Measurements from ENCODE around the gene DIP2C. TPM values are rescaled to one million over a fixed set of nuclear protein-coding genes. Genes with fewer than 3 reads are reported as not detected.

DIP2C gene
- polyA plus RNA-seq, 1 of the 3 experiments (the other 2 are of a cell fraction), result 8.7 TPM

DNA sequence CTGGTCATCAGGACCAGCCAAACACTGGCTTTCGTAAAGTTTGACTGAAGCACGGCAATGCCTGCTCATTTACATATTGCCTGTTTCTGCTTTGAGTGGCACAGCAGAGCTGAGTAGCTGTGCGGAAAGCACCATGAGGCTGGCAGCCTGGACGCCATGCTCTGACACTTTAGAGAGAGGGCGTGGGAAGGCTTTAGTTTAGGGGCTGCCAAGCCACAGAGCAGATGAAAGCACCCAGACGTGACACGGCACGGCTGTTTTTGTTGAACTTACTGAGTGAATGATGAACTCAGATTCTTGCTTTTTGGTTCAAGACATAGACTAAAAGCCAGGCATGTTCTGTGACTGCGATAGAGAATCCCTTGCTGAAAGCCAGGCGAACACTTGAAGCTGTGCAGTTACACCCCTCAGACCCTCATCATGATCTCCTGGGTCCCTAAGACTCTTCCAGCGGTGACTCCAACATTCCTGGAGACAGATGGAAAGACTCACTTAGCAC is 372.1 kb downstream of the DIP2C start:
- no peaks in the 10 kb centered on the region for H3F3A ChIP-seq (replicated peaks; ENCODE audit: insufficient read depth)
- peaks cover 0 to 8% of the 10 kb centered on the region in 2 experiments; a peak in 2 of 4 replicates for H3K4me1 ChIP-seq (ENCODE audit: control insufficient read depth in 1 of 2, insufficient read depth in 2 of 2, low read depth in 1 of 2, low read length in 1 of 2)
- no peak overlapping the region for H2AFZ ChIP-seq (ENCODE audit: low read depth)
- no peaks in the 10 kb centered on the region for H3K9me3 ChIP-seq
- H3K79me2 ChIP-seq (ENCODE audit: insufficient read depth), result no peaks in the 10 kb centered on the region
- H3K9me2 ChIP-seq, result no peaks in the 10 kb centered on the region
- ChIA-PET POLR2A (no interaction called here), CTCF (no interaction called here)
- no peak for DNase-seq
- no peak overlapping the region for H3K4me3 ChIP-seq (ENCODE audit: low read depth in 2 of 2, low read length in 1 of 2)
- H3K4me2 ChIP-seq, result no peak overlapping the region
- no peak overlapping the region for H3K9ac ChIP-seq
- H4K20me1 ChIP-seq (ENCODE audit: insufficient read depth), result no peaks in the 10 kb centered on the region
- no peaks in the 10 kb centered on the region for H3K27me3 ChIP-seq (ENCODE audit: insufficient read depth)
- 86% methylated on average over 10 of the region's 11 CpGs for WGBS (ENCODE audit: low lambda C conversion rate)
- no peak for TF ChIP-seq RAD21 (IDR thresholded peaks at IDR 0.05; ENCODE audit: low read length)
- TF ChIP-seq FOXJ3 (CRISPR knock-in tag; IDR thresholded peaks at IDR 0.05), result no peak
- TF ChIP-seq, protein P1, sequence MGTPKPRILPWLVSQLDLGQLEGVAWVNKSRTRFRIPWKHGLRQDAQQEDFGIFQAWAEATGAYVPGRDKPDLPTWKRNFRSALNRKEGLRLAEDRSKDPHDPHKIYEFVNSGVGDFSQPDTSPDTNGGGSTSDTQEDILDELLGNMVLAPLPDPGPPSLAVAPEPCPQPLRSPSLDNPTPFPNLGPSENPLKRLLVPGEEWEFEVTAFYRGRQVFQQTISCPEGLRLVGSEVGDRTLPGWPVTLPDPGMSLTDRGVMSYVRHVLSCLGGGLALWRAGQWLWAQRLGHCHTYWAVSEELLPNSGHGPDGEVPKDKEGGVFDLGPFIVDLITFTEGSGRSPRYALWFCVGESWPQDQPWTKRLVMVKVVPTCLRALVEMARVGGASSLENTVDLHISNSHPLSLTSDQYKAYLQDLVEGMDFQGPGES (IDR thresholded peaks at IDR 0.05; ENCODE audit: low read depth, low read length), result no peak
- H3K36me3 ChIP-seq (replicated peaks in 1 of 2; ENCODE audit: control insufficient read depth in 1 of 2, insufficient read depth in 2 of 2, low read length in 1 of 2), result peaks cover 10 to 16% of the 10 kb centered on the region in 2 experiments
- no peak overlapping the region for H3K27ac ChIP-seq (ENCODE audit: low read depth in 2 of 2, low read length in 1 of 2)

DNA sequence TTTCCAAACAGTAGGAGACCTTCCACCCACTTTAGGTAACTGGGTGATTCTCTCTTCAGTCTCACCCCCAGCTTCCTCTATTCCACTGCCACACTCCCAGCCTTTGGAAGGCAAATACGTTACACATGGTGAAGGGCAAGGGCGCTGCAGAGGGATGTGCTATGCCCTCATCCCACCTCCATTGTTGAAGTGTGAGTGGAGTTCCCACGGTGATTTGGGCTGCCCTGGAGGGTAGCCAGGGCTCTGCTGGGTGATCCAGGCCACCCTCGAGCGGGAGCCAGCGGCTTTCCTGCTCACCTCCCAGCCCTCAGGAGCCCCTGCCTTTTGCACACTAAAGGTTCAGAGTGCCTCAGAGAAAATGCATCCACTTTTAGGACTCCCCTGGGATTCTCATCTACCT is 373.1 kb downstream of the DIP2C start:
- Histone ChIP-seq H4K20me1 (ENCODE audit: insufficient read depth) (no peaks in the 10 kb centered on the region), H3K27ac (ENCODE audit: low read depth in 2 of 2, low read length in 1 of 2) (no peak overlapping the region), H3K4me2 (no peak overlapping the region), H3F3A (replicated peaks; ENCODE audit: insufficient read depth) (no peaks in the 10 kb centered on the region), H3K79me2 (ENCODE audit: insufficient read depth) (no peaks in the 10 kb centered on the region), H3K9me3 (no peaks in the 10 kb centered on the region), H3K4me3 (ENCODE audit: low read depth in 2 of 2, low read length in 1 of 2) (no peak overlapping the region), H3K9ac (no peak overlapping the region), H3K36me3 (replicated peaks in 1 of 2; ENCODE audit: control insufficient read depth in 1 of 2, insufficient read depth in 2 of 2, low read length in 1 of 2) (peaks cover 10 to 16% of the 10 kb centered on the region in 2 experiments), H3K4me1 (ENCODE audit: control insufficient read depth in 1 of 2, insufficient read depth in 2 of 2, low read depth in 1 of 2, low read length in 1 of 2) (peaks cover 0 to 8% of the 10 kb centered on the region in 2 experiments; a peak in 2 of 4 replicates), H3K27me3 (ENCODE audit: insufficient read depth) (no peaks in the 10 kb centered on the region), H2AFZ (ENCODE audit: low read depth) (no peak overlapping the region), H3K9me2 (no peaks in the 10 kb centered on the region)
- WGBS (ENCODE audit: low lambda C conversion rate), result 97% methylated on average over 6 of the region's 6 CpGs
- TF ChIP-seq RAD21 (IDR thresholded peaks at IDR 0.05; ENCODE audit: low read length) (no peak), GABPA (IDR thresholded peaks at IDR 0.05; ENCODE audit: low read depth) (no peak), TAF1 (IDR thresholded peaks at IDR 0.05; ENCODE audit: borderline replicate concordance, low read depth, low read length) (no peak), RCOR1 (IDR thresholded peaks at IDR 0.05; ENCODE audit: low read length) (no peak), NFIC (IDR thresholded peaks at IDR 0.05; ENCODE audit: borderline replicate concordance) (no peak), FOSL2 (IDR thresholded peaks at IDR 0.05; ENCODE audit: borderline replicate concordance, low read depth) (no peak), FOXM1 (IDR thresholded peaks at IDR 0.05; ENCODE audit: low read depth) (no peak), GATA2 (CRISPR knock-in tag; IDR thresholded peaks at IDR 0.05) (no peak)
- TF ChIP-seq, protein P1 (IDR thresholded peaks at IDR 0.05; ENCODE audit: low read depth, low read length), result no peak
- TF ChIP-seq, protein P2, sequence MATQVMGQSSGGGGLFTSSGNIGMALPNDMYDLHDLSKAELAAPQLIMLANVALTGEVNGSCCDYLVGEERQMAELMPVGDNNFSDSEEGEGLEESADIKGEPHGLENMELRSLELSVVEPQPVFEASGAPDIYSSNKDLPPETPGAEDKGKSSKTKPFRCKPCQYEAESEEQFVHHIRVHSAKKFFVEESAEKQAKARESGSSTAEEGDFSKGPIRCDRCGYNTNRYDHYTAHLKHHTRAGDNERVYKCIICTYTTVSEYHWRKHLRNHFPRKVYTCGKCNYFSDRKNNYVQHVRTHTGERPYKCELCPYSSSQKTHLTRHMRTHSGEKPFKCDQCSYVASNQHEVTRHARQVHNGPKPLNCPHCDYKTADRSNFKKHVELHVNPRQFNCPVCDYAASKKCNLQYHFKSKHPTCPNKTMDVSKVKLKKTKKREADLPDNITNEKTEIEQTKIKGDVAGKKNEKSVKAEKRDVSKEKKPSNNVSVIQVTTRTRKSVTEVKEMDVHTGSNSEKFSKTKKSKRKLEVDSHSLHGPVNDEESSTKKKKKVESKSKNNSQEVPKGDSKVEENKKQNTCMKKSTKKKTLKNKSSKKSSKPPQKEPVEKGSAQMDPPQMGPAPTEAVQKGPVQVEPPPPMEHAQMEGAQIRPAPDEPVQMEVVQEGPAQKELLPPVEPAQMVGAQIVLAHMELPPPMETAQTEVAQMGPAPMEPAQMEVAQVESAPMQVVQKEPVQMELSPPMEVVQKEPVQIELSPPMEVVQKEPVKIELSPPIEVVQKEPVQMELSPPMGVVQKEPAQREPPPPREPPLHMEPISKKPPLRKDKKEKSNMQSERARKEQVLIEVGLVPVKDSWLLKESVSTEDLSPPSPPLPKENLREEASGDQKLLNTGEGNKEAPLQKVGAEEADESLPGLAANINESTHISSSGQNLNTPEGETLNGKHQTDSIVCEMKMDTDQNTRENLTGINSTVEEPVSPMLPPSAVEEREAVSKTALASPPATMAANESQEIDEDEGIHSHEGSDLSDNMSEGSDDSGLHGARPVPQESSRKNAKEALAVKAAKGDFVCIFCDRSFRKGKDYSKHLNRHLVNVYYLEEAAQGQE (IDR thresholded peaks at IDR 0.05; ENCODE audit: low read depth, low read length), result no peak
- no peak for DNase-seq
- POLR2A ChIA-PET, result no interaction called here
- CTCF ChIA-PET, result no interaction called here
